ENCODE results near the gene TPM1.

- TF ChIP-seq, protein P1, sequence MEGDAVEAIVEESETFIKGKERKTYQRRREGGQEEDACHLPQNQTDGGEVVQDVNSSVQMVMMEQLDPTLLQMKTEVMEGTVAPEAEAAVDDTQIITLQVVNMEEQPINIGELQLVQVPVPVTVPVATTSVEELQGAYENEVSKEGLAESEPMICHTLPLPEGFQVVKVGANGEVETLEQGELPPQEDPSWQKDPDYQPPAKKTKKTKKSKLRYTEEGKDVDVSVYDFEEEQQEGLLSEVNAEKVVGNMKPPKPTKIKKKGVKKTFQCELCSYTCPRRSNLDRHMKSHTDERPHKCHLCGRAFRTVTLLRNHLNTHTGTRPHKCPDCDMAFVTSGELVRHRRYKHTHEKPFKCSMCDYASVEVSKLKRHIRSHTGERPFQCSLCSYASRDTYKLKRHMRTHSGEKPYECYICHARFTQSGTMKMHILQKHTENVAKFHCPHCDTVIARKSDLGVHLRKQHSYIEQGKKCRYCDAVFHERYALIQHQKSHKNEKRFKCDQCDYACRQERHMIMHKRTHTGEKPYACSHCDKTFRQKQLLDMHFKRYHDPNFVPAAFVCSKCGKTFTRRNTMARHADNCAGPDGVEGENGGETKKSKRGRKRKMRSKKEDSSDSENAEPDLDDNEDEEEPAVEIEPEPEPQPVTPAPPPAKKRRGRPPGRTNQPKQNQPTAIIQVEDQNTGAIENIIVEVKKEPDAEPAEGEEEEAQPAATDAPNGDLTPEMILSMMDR (IDR thresholded peaks at IDR 0.05): no peak
- no peak for TF ChIP-seq ZFX (IDR thresholded peaks at IDR 0.05; ENCODE audit: borderline replicate concordance)
These were observed 2.3 kb downstream of the TPM1 start for GRCh38 chr15:63044645-63045464.
